Measurements from ENCODE around the gene PPM1G. TPM values are rescaled to one million over a fixed set of nuclear protein-coding genes. Genes with fewer than 3 reads are reported as not detected.

The PPM1G gene
- total RNA-seq, 1 donor = 62.2 TPM

GRCh38 chr2:27375513-27376099 lies 33.8 kb downstream of the PPM1G start:
- no peak for DNase-seq (ENCODE audit: low read depth)
- H3K4me3 ChIP-seq (ENCODE audit: low read depth, low read length) = no peak overlapping the region
- TF ChIP-seq, protein P1, sequence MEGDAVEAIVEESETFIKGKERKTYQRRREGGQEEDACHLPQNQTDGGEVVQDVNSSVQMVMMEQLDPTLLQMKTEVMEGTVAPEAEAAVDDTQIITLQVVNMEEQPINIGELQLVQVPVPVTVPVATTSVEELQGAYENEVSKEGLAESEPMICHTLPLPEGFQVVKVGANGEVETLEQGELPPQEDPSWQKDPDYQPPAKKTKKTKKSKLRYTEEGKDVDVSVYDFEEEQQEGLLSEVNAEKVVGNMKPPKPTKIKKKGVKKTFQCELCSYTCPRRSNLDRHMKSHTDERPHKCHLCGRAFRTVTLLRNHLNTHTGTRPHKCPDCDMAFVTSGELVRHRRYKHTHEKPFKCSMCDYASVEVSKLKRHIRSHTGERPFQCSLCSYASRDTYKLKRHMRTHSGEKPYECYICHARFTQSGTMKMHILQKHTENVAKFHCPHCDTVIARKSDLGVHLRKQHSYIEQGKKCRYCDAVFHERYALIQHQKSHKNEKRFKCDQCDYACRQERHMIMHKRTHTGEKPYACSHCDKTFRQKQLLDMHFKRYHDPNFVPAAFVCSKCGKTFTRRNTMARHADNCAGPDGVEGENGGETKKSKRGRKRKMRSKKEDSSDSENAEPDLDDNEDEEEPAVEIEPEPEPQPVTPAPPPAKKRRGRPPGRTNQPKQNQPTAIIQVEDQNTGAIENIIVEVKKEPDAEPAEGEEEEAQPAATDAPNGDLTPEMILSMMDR (IDR thresholded peaks at IDR 0.05; ENCODE audit: insufficient read depth, low read length) = no peak

DNA sequence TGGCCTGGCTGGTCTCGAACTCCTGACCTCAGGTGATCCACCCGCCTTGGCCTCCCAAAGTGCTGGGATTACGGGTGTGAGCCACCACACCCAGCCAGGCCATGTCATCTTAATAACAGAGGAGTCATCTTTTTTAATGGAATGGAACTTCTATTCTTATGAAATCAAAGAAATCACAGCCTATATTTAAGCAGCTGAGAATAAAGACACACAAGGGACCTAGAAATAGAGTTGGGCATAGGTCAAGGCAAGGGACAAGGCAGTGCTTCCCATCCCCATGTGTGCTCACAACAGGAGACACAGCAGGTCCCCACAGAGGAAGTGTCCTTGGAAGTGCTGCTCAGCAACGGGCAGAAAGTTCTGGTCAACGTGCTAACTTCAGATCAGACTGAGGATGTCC lies 35.8 kb downstream of the PPM1G start:
- H3K4me3 ChIP-seq (ENCODE audit: low read depth, low read length) = no peak overlapping the region
- no peak for DNase-seq (ENCODE audit: low read depth)
- TF ChIP-seq, protein P1 (IDR thresholded peaks at IDR 0.05; ENCODE audit: insufficient read depth, low read length) = no peak

DNA sequence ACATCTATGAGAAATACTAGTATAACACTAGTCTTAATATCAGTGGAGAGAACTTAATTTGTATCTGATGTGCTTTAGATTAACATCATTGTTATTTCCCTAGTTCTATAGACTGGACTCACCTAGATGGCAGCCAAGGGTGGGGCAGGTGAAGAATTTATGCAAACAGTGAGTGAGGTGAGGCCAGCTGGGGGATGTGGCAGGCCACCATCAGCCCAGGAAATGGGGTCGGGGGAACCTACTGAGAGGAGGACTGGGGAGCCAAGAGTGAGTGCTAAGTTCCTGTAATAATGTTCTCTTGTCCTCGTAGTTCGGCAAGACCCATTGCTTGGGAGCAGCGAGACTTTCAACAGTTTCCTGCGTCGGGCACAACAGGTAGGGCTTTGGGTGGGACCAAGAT lies 36.5 kb downstream of the PPM1G start:
- H3K4me3 ChIP-seq (ENCODE audit: low read depth, low read length) = no peak overlapping the region
- DNase-seq (ENCODE audit: low read depth) = no peak
- TF ChIP-seq, protein P1 (IDR thresholded peaks at IDR 0.05; ENCODE audit: insufficient read depth, low read length) = no peak

- peak; percentile 55 for DNase-seq (ENCODE audit: low read depth)
- peak overlapping the region; percentile 98 for H3K4me3 ChIP-seq (ENCODE audit: low read depth, low read length)
- TF ChIP-seq, protein P1 (IDR thresholded peaks at IDR 0.05; ENCODE audit: insufficient read depth, low read length) = no peak
These were observed 38.4 kb downstream of the PPM1G start for GRCh38 chr2:27370816-27371620.

- TF ChIP-seq, protein P1 (IDR thresholded peaks at IDR 0.05; ENCODE audit: insufficient read depth, low read length) = peak; percentile 70
- peak within 1 kb of the TSS; percentile 98 for H3K4me3 ChIP-seq (ENCODE audit: low read depth, low read length)
- peak; percentile 99 for DNase-seq (ENCODE audit: low read depth)
These were observed 39.2 kb downstream of the PPM1G start, which contains the start of the genes EIF2B4 and SNX17 for GRCh38 chr2:27370026-27370815. EIF2B4 (minus strand) TSS chr2:27370338; CDS start chr2:27370314, 24 bp downstream. SNX17 (plus strand) TSS chr2:27370616; CDS start chr2:27370744, 128 bp downstream.

- DNase-seq (ENCODE audit: low read depth) = peak; percentile 64
- TF ChIP-seq, protein P1 (IDR thresholded peaks at IDR 0.05; ENCODE audit: insufficient read depth, low read length) = no peak
- peak overlapping the region; percentile 93 for H3K4me3 ChIP-seq (ENCODE audit: low read depth, low read length)
These were observed 39.8 kb downstream of the PPM1G start for GRCh38 chr2:27369471-27370025.
